ENCODE data around the gene TMEM250. TPM values are rescaled to one million over a fixed set of nuclear protein-coding genes. Genes with fewer than 3 reads are reported as not detected.

Gene TMEM250
- total RNA-seq, 1 experiment from 2014 or later = 43.2 TPM

DNA sequence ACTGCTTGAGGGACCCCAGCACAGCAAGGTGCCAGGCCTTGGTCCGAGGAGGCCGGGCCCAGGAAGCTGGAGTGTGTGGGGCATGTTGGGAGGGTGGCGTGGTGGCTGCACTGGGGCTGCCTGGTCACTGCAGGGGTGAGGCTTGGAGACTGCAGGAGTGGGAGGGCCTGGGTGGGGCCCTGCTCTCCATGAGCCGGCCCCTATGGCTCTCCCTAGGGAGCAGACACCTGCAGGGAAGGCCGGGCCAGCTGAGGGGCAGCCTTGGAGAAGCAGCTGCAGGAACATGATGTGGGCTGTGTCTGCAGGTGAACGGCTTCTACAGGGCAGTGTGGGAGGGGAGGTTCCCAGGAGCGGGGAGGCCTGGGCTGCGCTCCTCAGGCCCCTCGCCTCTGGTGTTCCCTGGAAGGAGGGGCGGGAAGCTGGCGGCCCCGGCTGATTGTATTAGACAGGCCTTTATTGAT is 41.7 kb upstream of the TMEM250 start:
- no TSS peak for BruUV-seq (replicated peaks)

DNA sequence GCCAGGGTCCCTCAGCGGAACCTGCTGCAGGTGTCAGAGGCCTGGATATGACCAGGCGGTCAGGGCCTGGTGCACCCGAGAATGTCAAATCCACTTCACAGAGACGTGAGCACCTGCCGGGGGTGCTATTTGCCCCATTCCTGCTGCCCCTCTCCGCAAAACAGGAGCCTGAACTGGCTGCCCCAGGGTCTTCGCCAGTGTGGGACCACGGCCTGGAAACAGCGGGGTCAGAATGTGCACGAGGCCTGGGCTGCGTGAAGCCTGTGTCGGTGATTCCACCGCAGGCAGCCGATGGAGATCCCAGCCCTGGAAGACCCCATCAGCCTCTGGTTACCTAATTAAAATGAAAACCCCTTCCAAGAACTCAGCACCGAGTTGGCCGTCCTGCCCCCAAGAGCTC is 41.2 kb upstream of the TMEM250 start:
- H3K9me3 Mint-ChIP-seq (ENCODE audit: unreplicated experiment) = no peaks in the 10 kb centered on the region
- H3K36me3 Mint-ChIP-seq (ENCODE audit: insufficient read depth, unreplicated experiment) = no peaks in the 10 kb centered on the region
- ChIA-PET CTCF (interaction anchor here (0.6 to 1.5 kb wide), 3 partner anchors 9 to 627 kb away, joined by 3 to 9 read pairs (median 3); no protein-coding TSS in a partner anchor), POLR2A (no interaction called here)
- TF ChIP-seq, protein P1, sequence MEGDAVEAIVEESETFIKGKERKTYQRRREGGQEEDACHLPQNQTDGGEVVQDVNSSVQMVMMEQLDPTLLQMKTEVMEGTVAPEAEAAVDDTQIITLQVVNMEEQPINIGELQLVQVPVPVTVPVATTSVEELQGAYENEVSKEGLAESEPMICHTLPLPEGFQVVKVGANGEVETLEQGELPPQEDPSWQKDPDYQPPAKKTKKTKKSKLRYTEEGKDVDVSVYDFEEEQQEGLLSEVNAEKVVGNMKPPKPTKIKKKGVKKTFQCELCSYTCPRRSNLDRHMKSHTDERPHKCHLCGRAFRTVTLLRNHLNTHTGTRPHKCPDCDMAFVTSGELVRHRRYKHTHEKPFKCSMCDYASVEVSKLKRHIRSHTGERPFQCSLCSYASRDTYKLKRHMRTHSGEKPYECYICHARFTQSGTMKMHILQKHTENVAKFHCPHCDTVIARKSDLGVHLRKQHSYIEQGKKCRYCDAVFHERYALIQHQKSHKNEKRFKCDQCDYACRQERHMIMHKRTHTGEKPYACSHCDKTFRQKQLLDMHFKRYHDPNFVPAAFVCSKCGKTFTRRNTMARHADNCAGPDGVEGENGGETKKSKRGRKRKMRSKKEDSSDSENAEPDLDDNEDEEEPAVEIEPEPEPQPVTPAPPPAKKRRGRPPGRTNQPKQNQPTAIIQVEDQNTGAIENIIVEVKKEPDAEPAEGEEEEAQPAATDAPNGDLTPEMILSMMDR (IDR thresholded peaks at IDR 0.05; ENCODE audit: unreplicated experiment) = no peak
- no TSS peak for BruUV-seq (replicated peaks)
- no peak overlapping the region for H3K4me3 Mint-ChIP-seq (ENCODE audit: unreplicated experiment)
- intact Hi-C loops (cut with micrococcal nuclease) = no loop called here
- no peak for DNase-seq (ENCODE audit: unreplicated experiment)
- H3K27ac Mint-ChIP-seq (ENCODE audit: low read depth, unreplicated experiment) = no peak overlapping the region
- no peaks in the 10 kb centered on the region for H3K4me1 Mint-ChIP-seq (ENCODE audit: insufficient read depth, unreplicated experiment)
- H3K27me3 Mint-ChIP-seq (ENCODE audit: insufficient read depth, unreplicated experiment) = peaks cover 11% of the 10 kb centered on the region

More for the DNA sequence above, 41.7 kb upstream of the TMEM250 start:
- CTCF ChIA-PET = interaction anchor here (0.9 kb wide), 1 partner anchor 9 kb away, joined by 3 read pairs; no protein-coding TSS in a partner anchor
- TF ChIP-seq, protein P1 (IDR thresholded peaks at IDR 0.05; ENCODE audit: unreplicated experiment) = no peak
- intact Hi-C loops (cut with micrococcal nuclease) = no loop called here
- POLR2A ChIA-PET = no interaction called here
- Mint-ChIP-seq H3K36me3 (ENCODE audit: insufficient read depth, unreplicated experiment) (no peaks in the 10 kb centered on the region), H3K27me3 (ENCODE audit: insufficient read depth, unreplicated experiment) (peaks cover 6% of the 10 kb centered on the region), H3K27ac (ENCODE audit: low read depth, unreplicated experiment) (no peak overlapping the region), H3K9me3 (ENCODE audit: unreplicated experiment) (no peaks in the 10 kb centered on the region), H3K4me3 (ENCODE audit: unreplicated experiment) (no peak overlapping the region), H3K4me1 (ENCODE audit: insufficient read depth, unreplicated experiment) (no peaks in the 10 kb centered on the region)
- no peak for DNase-seq (ENCODE audit: unreplicated experiment)

DNA sequence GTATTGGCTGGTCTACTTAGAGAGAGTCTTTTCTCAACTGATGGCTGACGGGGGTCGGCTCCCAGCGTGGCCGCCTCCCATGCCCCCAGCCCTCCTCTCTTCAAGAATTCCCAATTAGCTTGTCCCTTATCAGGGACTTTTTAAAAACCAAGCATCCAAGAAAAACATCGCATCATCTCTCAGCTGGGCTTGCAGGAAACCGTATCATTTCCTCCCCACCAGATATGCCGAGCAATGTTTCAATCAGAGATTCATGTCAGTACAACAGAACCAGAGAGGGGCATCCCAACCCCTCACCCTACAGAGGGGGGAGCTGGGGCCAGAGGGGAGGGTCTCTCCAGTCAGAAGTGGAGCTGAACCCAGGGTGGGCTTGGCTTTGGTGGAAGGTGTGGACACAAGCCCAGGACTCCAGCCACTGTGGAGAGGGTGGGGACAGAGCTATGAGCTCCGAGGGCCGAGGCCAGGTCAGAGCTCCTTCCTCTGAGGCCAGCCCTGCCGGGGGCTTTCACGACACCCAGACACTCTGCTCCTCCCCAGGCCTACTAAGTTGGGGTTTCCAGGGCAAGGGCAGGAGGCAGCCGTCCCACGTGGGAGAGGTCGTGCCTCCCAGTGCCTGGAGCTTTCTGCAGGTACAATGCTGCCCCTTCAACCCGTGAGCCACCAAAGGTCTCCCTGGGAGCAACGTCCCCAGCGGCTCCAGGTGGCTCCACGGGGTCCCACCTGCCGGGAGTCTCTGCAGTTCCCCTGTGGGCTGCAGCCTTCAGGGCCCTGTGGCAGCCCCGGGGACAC is 39.0 kb upstream of the TMEM250 start:
- Mint-ChIP-seq H3K4me3 (ENCODE audit: unreplicated experiment) (no peak overlapping the region), H3K27me3 (ENCODE audit: insufficient read depth, unreplicated experiment) (peaks cover 16% of the 10 kb centered on the region), H3K36me3 (ENCODE audit: insufficient read depth, unreplicated experiment) (no peaks in the 10 kb centered on the region), H3K27ac (ENCODE audit: low read depth, unreplicated experiment) (no peak overlapping the region), H3K4me1 (ENCODE audit: insufficient read depth, unreplicated experiment) (no peaks in the 10 kb centered on the region), H3K9me3 (ENCODE audit: unreplicated experiment) (no peaks in the 10 kb centered on the region)
- DNase-seq (ENCODE audit: unreplicated experiment) = no peak
- ChIA-PET POLR2A (no interaction called here), CTCF (interaction anchor here (0.6 kb wide), 1 partner anchor 125 kb away, joined by 3 read pairs; no protein-coding TSS in a partner anchor)
- intact Hi-C loops (cut with micrococcal nuclease) = no loop called here
- BruUV-seq (replicated peaks) = no TSS peak
- TF ChIP-seq, protein P1 (IDR thresholded peaks at IDR 0.05; ENCODE audit: unreplicated experiment) = no peak

DNA sequence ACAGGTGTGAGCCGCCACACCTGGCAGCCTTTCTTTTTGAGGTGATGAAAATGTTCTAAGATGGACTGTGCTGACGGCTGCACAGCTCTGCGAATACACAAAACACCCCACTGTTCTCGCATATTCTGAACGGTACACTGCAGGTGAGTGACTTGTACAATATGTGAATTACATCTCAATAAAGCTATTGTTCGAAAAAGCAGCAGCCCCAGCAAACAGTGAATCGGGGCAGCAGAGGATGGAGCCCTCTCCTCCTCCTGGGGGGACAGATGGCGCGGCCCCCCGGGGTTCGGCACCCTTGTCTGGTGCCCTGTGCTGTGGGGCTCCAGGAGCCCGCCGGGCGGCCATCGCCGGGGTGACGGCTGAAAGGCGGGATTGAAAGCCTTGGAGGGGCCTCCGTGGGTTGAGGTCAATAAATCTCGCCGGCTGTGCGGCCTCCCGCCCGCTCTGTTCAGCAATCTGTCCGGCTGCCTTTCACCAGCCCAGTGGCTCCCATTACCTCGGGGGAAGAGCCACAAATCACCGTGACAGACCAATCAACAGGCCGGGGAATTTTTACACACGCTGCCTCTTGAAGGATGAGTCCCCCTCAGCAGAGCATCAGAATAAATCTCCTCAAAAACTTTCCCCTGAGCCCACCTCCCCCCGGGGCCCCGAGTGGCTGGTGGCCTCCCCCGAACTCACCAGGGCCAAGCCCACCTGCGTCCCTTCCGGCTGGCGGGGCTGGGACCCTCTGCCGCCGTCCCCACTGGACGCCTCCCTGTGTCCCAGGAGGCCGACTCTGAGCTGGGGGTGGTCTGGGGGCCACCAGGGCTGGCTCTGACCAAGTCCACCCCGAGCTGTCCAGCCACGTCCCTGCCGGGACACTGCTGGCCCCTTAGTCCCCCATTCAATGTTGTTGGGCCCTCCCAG is 37.8 kb upstream of the TMEM250 start:
- TF ChIP-seq, protein P1 (IDR thresholded peaks at IDR 0.05; ENCODE audit: unreplicated experiment) = no peak
- Mint-ChIP-seq H3K36me3 (ENCODE audit: insufficient read depth, unreplicated experiment) (no peaks in the 10 kb centered on the region), H3K27me3 (ENCODE audit: insufficient read depth, unreplicated experiment) (peaks cover 16% of the 10 kb centered on the region), H3K4me1 (ENCODE audit: insufficient read depth, unreplicated experiment) (no peaks in the 10 kb centered on the region), H3K27ac (ENCODE audit: low read depth, unreplicated experiment) (no peak overlapping the region), H3K9me3 (ENCODE audit: unreplicated experiment) (no peaks in the 10 kb centered on the region), H3K4me3 (ENCODE audit: unreplicated experiment) (no peak overlapping the region)
- DNase-seq (ENCODE audit: unreplicated experiment) = no peak
- no TSS peak for BruUV-seq (replicated peaks)
- ChIA-PET POLR2A (no interaction called here), CTCF (interaction anchor here (0.6 kb wide), 1 partner anchor 127 kb away, joined by 3 read pairs; no protein-coding TSS in a partner anchor)
- intact Hi-C loops (cut with micrococcal nuclease) = no loop called here

All from MCF 10A (cell line).